Mucosa of descending colon (tissue), 3 donors: Measurements from ENCODE around the gene KLHL35. TPM values are rescaled to one million over a fixed set of nuclear protein-coding genes. Genes with fewer than 3 reads are reported as not detected.
A peak's percentile ranks its signal among the peaks of the same experiment; 100 is the strongest.

Source experiments
- ATAC-seq: fragments of 200-7000 bp; cut with Tn5 transposase; one replicate; pipeline ENCODE4 v1.9.1; 2020; ENCODE audit warnings: mild to moderate bottlenecking, moderate library complexity
- DNase-seq, 3 donors: peaks; one replicate each; pipeline ENCODE4 v3.0.0-alpha.2; 2020
- H3K36me3 ChIP-seq: fragments of 200-600 bp; one replicate; pipeline ENCODE4 v1.8.0; 2021; ENCODE audit warnings: low read depth, mild to moderate bottlenecking
- H3K4me1 ChIP-seq: fragments of 200-600 bp; one replicate; pipeline ENCODE4 v1.8.0; 2021; ENCODE audit warnings: low read depth, mild to moderate bottlenecking
- H3K4me3 ChIP-seq: fragments of 200-600 bp; one replicate; pipeline ENCODE4 v1.8.0; 2021; ENCODE audit warnings: mild to moderate bottlenecking
- H3K9me3 ChIP-seq: fragments of 200-600 bp; one replicate; pipeline ENCODE4 v1.8.0; 2021; ENCODE audit warnings: mild to moderate bottlenecking
- CTCF ChIP-seq: fragments of 200-600 bp; IDR thresholded peaks from one replicate; pipeline ENCODE4 v1.8.0; 2022; ENCODE audit warnings: antibody characterized with exemption, mild to moderate bottlenecking
- intact Hi-C, 2 donors: fragments of 100-400 bp; cut with DNase I in 1 of 2; cut with micrococcal nuclease in 1 of 2; formaldehyde crosslinking; loops; one replicate each; pipeline versions ENCODE4 v1.11.0 to v1.11.1; 2022; cut with DNase I, micrococcal nuclease
- total RNA-seq, 3 donors: library from RNA; stranded (reverse); fragmentation: NEBNext Ultra II Directional in 2 of 3; extraction: Animal tissue kit (Norgen Biotek cat#: 25700) in 2 of 3; gene quantifications; one replicate each; pipeline versions ENCODE4 v1.2.1 to v1.2.4, GENCODE V29; 2021 to 2023
- donor health status: DM: no; HTN: no; CAD: no; lungs with moderate emphysema.
- donor health status: DM: no; HTN: no; CAD: no.
- donor health status: DM: no; HTN: yes; CAD: no.

Gene KLHL35
- total RNA-seq, 3 donors from 2014 or later: 0.25 to 1.7 (median 0.49) TPM

- H3K9me3 ChIP-seq: no peaks in the 10 kb centered on the region
- ATAC-seq (no peak), DNase-seq (peak in 1 of 3 donors; percentile 42)
- H3K4me3 ChIP-seq: no peak overlapping the region
- no peaks in the 10 kb centered on the region for H3K36me3 ChIP-seq
- peaks cover 6% of the 10 kb centered on the region for H3K4me1 ChIP-seq
- no peak for TF ChIP-seq CTCF
- intact Hi-C loops: no loop called here
Observed at GRCh38 chr11:75436806-75437205, 3.8 kb upstream of the KLHL35 start.

- H3K36me3 ChIP-seq: no peaks in the 10 kb centered on the region
- no peak overlapping the region for H3K4me3 ChIP-seq
- peaks cover 18% of the 10 kb centered on the region for H3K4me1 ChIP-seq
- H3K9me3 ChIP-seq: no peaks in the 10 kb centered on the region
- no peak for ATAC-seq
- peak in 1 of 3 donors; percentile 17 for DNase-seq
- intact Hi-C loops: no loop called here
- TF ChIP-seq CTCF: no peak
Observed at GRCh38 chr11:75435571-75435925, 2.5 kb upstream of the KLHL35 start.

- no peak overlapping the region for H3K4me3 ChIP-seq
- H3K9me3 ChIP-seq: no peaks in the 10 kb centered on the region
- peaks cover 18% of the 10 kb centered on the region for H3K4me1 ChIP-seq
- TF ChIP-seq CTCF: no peak
- DNase-seq: peak in 1 of 3 donors; percentile 36
- intact Hi-C loops: no loop called here
- no peak for ATAC-seq
- H3K36me3 ChIP-seq: no peaks in the 10 kb centered on the region
Observed at GRCh38 chr11:75434886-75435570, 2.0 kb upstream of the KLHL35 start.

GRCh38 chr11:75434051-75434450 is 1.0 kb upstream of the KLHL35 start:
- ATAC-seq: no peak
- intact Hi-C loops: no loop called here
- no peaks in the 10 kb centered on the region for H3K36me3 ChIP-seq

GRCh38 chr11:75433443-75433842 is 440 bp upstream of the KLHL35 start:
- DNase-seq (peak in 1 of 3 donors; percentile 38), ATAC-seq (no peak)
- peaks cover 4% of the 10 kb centered on the region for H3K9me3 ChIP-seq
- H3K4me3 ChIP-seq: no peak overlapping the region
- TF ChIP-seq CTCF: no peak
- intact Hi-C loops: no loop called here
- H3K36me3 ChIP-seq: no peaks in the 10 kb centered on the region
- peaks cover 18% of the 10 kb centered on the region for H3K4me1 ChIP-seq

More at GRCh38 chr11:75434051-75434450, 1.0 kb upstream of the KLHL35 start:
- peak in 1 of 3 donors; percentile 19 for DNase-seq
- TF ChIP-seq CTCF: no peak
- H3K4me3 ChIP-seq: no peak overlapping the region
- H3K4me1 ChIP-seq: peaks cover 18% of the 10 kb centered on the region
- H3K9me3 ChIP-seq: peaks cover 4% of the 10 kb centered on the region
